Vagina (tissue), 2 donors: Measurements from ENCODE around the gene ZBTB20. TPM values are rescaled to one million over a fixed set of nuclear protein-coding genes. Genes with fewer than 3 reads are reported as not detected.

Source experiments
- DNase-seq, 2 donors: peaks; one replicate each; pipeline ENCODE4 v3.0.0-alpha.2; 2017; ENCODE audit errors: extremely low spot score in 2 of 2
- H3K27ac ChIP-seq: fragments of 200-600 bp; sonication (generic); one replicate; pipeline ENCODE4 v1.5.1; 2019
- H3K27me3 ChIP-seq: fragments of 200-600 bp; sonication (generic); one replicate; pipeline ENCODE4 v1.5.1; 2019
- H3K36me3 ChIP-seq, 2 donors: fragments of 200-600 bp; sonication (generic); one replicate each; pipeline ENCODE4 v1.5.1; 2017 to 2019
- H3K4me1 ChIP-seq: fragments of 200-600 bp; sonication (generic); one replicate; pipeline ENCODE4 v1.5.1; 2019
- H3K4me3 ChIP-seq, 2 donors: fragments of 200-600 bp; sonication (generic); 1 replicate in 1 of 2; 2 replicates in 1 of 2; pipeline ENCODE4 v1.5.1; 2016 to 2019
- H3K9me3 ChIP-seq: fragments of 200-600 bp; sonication (generic); one replicate; pipeline ENCODE4 v1.5.1; 2019
- POLR2A ChIP-seq, 2 donors: fragments of 450-650 bp; IDR thresholded peaks; one replicate each; pipeline ENCODE4 v1.6.1; 2017; ENCODE audit warnings: antibody characterized with exemption in 2 of 2, mild to moderate bottlenecking in 2 of 2, moderate library complexity in 2 of 2
- POLR2AphosphoS5 ChIP-seq, 2 donors: sonication (generic); formaldehyde crosslinking; IDR thresholded peaks; one replicate each; pipeline ENCODE4 v1.9.0; 2017; ENCODE audit warnings: antibody characterized with exemption in 2 of 2, mild to moderate bottlenecking in 2 of 2, low read depth in 1 of 2; ENCODE audit not compliant: insufficient read depth in 1 of 2
- intact Hi-C: fragments of 100-400 bp; cut with DNase I; formaldehyde crosslinking; loops from one replicate; pipeline ENCODE4 v1.15.1; 2023
- total RNA-seq: library from RNA; depleted of rRNA; stranded (reverse); fragments of >200 nt; gene quantifications from one replicate; pipeline ENCODE4 v1.2.3, GENCODE V29; 2016
- TF ChIP-seq, protein P1 (sequence below), 3 experiments: fragments of 450-650 bp in 2 of 3; fragments of 200-600 bp in 1 of 3; sonication (generic) in 1 of 3; IDR thresholded peaks; one replicate each; pipeline ENCODE4 v1.5.1; 2017 to 2019; ENCODE audit warnings: antibody characterized with exemption in 3 of 3, mild to moderate bottlenecking in 2 of 3, moderate library complexity in 2 of 3

Gene ZBTB20
- total RNA-seq, 1 donor from 2014 or later = 64.8 TPM

DNA sequence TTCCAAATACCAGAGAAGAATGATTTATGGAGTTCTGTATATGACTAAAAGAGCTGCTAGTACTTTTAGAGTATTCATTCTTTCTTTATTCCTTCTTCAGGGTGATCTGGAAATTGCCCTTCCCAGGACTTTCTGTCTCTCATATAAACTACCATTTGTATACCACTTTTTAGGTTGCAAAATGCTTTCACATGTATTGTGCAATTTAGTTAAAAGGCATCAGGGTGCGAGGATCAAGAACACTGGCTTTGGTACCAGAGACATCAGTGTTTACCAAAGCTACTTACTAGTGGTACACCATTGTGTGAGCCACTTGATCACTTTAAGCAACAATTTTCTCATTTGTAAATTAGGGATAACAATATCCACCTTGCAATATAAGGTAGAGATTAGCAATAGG, 601.9 kb downstream of the ZBTB20 start:
- Histone ChIP-seq H3K9me3 (no peaks in the 10 kb centered on the region), H3K4me1 (peaks cover 13% of the 10 kb centered on the region), H3K36me3 (no peaks in the 10 kb centered on the region), H3K27me3 (no peaks in the 10 kb centered on the region), H3K27ac (no peak overlapping the region), H3K4me3 (no peak overlapping the region)
- intact Hi-C loops = no loop called here
- TF ChIP-seq POLR2AphosphoS5 (IDR thresholded peaks at IDR 0.05; ENCODE audit: insufficient read depth in 1 of 2, low read depth in 1 of 2) (no peak), POLR2A (IDR thresholded peaks at IDR 0.05) (no peak)
- TF ChIP-seq, protein P1, sequence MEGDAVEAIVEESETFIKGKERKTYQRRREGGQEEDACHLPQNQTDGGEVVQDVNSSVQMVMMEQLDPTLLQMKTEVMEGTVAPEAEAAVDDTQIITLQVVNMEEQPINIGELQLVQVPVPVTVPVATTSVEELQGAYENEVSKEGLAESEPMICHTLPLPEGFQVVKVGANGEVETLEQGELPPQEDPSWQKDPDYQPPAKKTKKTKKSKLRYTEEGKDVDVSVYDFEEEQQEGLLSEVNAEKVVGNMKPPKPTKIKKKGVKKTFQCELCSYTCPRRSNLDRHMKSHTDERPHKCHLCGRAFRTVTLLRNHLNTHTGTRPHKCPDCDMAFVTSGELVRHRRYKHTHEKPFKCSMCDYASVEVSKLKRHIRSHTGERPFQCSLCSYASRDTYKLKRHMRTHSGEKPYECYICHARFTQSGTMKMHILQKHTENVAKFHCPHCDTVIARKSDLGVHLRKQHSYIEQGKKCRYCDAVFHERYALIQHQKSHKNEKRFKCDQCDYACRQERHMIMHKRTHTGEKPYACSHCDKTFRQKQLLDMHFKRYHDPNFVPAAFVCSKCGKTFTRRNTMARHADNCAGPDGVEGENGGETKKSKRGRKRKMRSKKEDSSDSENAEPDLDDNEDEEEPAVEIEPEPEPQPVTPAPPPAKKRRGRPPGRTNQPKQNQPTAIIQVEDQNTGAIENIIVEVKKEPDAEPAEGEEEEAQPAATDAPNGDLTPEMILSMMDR (IDR thresholded peaks at IDR 0.05) = no peak
- DNase-seq = no peak

DNA sequence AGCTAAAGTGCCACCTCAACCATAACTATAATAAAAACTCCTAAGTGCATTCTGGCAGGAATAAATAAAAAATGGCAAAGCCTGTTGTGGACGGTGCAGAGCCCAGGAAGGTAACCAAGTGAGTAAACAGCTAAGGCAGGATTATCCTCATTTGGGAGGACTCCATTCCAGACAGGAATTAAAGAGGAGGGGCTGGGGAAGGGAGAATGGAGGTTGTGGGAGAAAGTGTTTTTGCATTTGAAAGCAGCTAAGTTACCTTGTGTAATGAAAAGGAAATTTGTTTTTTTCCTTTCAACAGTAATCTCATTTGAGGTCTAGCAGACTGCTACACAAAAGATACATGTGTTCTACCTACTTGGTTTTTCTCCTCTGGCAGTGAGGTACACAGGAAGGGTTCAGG, 604.7 kb downstream of the ZBTB20 start:
- intact Hi-C loops = no loop called here
- TF ChIP-seq POLR2A (IDR thresholded peaks at IDR 0.05) (no peak), POLR2AphosphoS5 (IDR thresholded peaks at IDR 0.05; ENCODE audit: insufficient read depth in 1 of 2, low read depth in 1 of 2) (no peak)
- TF ChIP-seq, protein P1 (IDR thresholded peaks at IDR 0.05) = no peak
- DNase-seq = no peak

DNA sequence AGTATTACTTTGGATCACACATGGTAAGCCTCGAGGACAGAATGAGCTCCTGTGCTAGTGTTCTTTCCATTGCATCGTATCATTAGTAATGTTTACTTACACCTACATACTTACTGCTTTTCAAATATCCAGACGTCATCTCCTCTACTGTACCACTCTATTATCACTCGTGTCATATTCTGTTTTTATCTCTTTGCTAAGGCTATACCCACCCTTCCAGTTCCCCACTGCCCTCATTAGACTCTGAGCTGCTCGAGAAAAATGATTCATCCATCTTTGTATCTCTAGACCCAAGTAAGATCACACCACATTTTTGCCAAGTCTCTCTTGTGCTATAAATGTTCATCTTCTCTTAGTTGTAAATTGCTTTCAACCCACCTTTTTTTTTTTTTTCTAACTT, 607.6 kb downstream of the ZBTB20 start:
- TF ChIP-seq POLR2AphosphoS5 (IDR thresholded peaks at IDR 0.05; ENCODE audit: insufficient read depth in 1 of 2, low read depth in 1 of 2) (no peak), POLR2A (IDR thresholded peaks at IDR 0.05) (no peak)
- TF ChIP-seq, protein P1 (IDR thresholded peaks at IDR 0.05) = no peak
- intact Hi-C loops = no loop called here
- no peak overlapping the region for H3K27ac ChIP-seq

More for the DNA sequence above, 604.7 kb downstream of the ZBTB20 start:
- Histone ChIP-seq H3K4me1 (peaks cover 13% of the 10 kb centered on the region), H3K36me3 (no peaks in the 10 kb centered on the region), H3K27ac (no peak overlapping the region), H3K27me3 (no peaks in the 10 kb centered on the region), H3K9me3 (no peaks in the 10 kb centered on the region), H3K4me3 (no peak overlapping the region)

DNA sequence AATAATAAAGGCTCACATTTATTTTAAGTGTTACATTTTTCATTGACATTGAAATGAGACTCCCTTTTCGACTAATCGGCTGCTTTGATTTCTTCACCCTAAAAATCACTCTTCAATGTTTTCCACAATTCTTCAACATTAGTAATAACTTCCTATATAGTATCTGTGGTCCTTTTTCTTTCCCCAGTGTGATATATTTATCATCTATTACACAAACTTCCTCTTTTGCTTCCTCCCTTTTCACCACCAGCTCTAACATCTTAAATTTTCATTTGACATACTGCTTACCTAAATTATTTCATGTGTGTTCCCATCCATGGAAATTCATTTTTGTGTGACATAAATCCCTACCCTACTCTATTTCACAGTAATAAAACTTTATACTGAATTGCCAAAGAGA, 608.9 kb downstream of the ZBTB20 start:
- no peak overlapping the region for H3K4me3 ChIP-seq
- H3K36me3 ChIP-seq = no peaks in the 10 kb centered on the region
- H3K9me3 ChIP-seq = no peaks in the 10 kb centered on the region
- no peaks in the 10 kb centered on the region for H3K27me3 ChIP-seq
- no peak overlapping the region for H3K27ac ChIP-seq
- no peak for DNase-seq
- TF ChIP-seq POLR2AphosphoS5 (IDR thresholded peaks at IDR 0.05; ENCODE audit: insufficient read depth in 1 of 2, low read depth in 1 of 2) (no peak), POLR2A (IDR thresholded peaks at IDR 0.05) (no peak)
- TF ChIP-seq, protein P1 (IDR thresholded peaks at IDR 0.05) = no peak
- no peaks in the 10 kb centered on the region for H3K4me1 ChIP-seq
- intact Hi-C loops = no loop called here

More for the DNA sequence above, 607.6 kb downstream of the ZBTB20 start:
- no peaks in the 10 kb centered on the region for H3K9me3 ChIP-seq
- no peaks in the 10 kb centered on the region for H3K27me3 ChIP-seq
- no peak for DNase-seq
- H3K4me3 ChIP-seq = no peak overlapping the region
- H3K36me3 ChIP-seq = no peaks in the 10 kb centered on the region
- H3K4me1 ChIP-seq = no peaks in the 10 kb centered on the region

DNA sequence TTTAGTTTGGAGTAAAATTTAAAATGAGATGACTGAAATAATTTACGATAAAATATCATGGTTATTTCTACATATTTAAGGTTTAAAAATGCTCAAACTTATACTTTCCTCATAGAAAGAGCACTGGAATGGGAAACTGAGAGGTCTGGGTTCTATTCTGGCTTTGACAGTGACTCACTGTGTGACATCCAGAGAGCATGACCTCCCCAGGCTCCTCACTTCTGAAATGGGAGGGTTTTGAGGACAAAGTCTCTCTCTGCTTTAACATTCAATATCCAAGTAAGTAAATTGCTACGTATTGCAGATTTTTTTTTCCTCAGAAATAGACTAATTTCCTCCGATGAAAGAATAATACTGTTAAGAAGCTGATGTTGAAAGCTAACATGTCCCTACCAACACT, 618.6 kb downstream of the ZBTB20 start:
- Histone ChIP-seq H3K27ac (no peak overlapping the region), H3K9me3 (no peaks in the 10 kb centered on the region), H3K36me3 (no peaks in the 10 kb centered on the region), H3K4me1 (no peaks in the 10 kb centered on the region), H3K27me3 (no peaks in the 10 kb centered on the region), H3K4me3 (no peak overlapping the region)
- TF ChIP-seq POLR2AphosphoS5 (IDR thresholded peaks at IDR 0.05; ENCODE audit: insufficient read depth in 1 of 2, low read depth in 1 of 2) = no peak
- TF ChIP-seq, protein P1 (IDR thresholded peaks at IDR 0.05) = no peak
- TF ChIP-seq POLR2A (IDR thresholded peaks at IDR 0.05) = no peak
- no peak for DNase-seq
- intact Hi-C loops = no loop called here
